ENCODE measurements around the gene TWIST1. TPM values are rescaled to one million over a fixed set of nuclear protein-coding genes. Genes with fewer than 3 reads are reported as not detected.

Gene TWIST1
- total RNA-seq, 1 donor = 113 TPM

GRCh38 chr7:19089797-19090196 is 27.6 kb downstream of the TWIST1 start:
- Histone ChIP-seq H3K4me1 (ENCODE audit: insufficient read depth, low read length) (no peaks in the 10 kb centered on the region), H3K9me3 (ENCODE audit: low read depth, low read length) (no peaks in the 10 kb centered on the region), H3K27me3 (ENCODE audit: insufficient read depth, low read length) (no peaks in the 10 kb centered on the region), H3K36me3 (ENCODE audit: insufficient read depth, low read length) (no peaks in the 10 kb centered on the region), H3K27ac (ENCODE audit: low read depth, low read length) (no peak overlapping the region), H2AFZ (ENCODE audit: low read length) (no peak overlapping the region), H3K4me2 (ENCODE audit: insufficient read depth, low read length) (no peak overlapping the region), H3K4me3 (ENCODE audit: insufficient read depth, low read length) (no peak overlapping the region), H4K20me1 (ENCODE audit: insufficient read depth, low read length) (peaks cover 3% of the 10 kb centered on the region), H3K79me2 (ENCODE audit: insufficient read depth, low read length) (no peaks in the 10 kb centered on the region)
- no peak for DNase-seq (ENCODE audit: insufficient read length, low spot score, missing footprints)
- no peak for TF ChIP-seq CTCF (IDR thresholded peaks at IDR 0.05; ENCODE audit: extremely low read depth, low read depth, low read length)

GRCh38 chr7:19089378-19089777 is 28.1 kb downstream of the TWIST1 start:
- Histone ChIP-seq H3K36me3 (ENCODE audit: insufficient read depth, low read length) (no peaks in the 10 kb centered on the region), H3K4me1 (ENCODE audit: insufficient read depth, low read length) (no peaks in the 10 kb centered on the region), H3K79me2 (ENCODE audit: insufficient read depth, low read length) (no peaks in the 10 kb centered on the region), H3K27ac (ENCODE audit: low read depth, low read length) (no peak overlapping the region), H2AFZ (ENCODE audit: low read length) (no peak overlapping the region), H3K4me3 (ENCODE audit: insufficient read depth, low read length) (no peak overlapping the region), H3K4me2 (ENCODE audit: insufficient read depth, low read length) (no peak overlapping the region), H3K9me3 (ENCODE audit: low read depth, low read length) (no peaks in the 10 kb centered on the region), H3K27me3 (ENCODE audit: insufficient read depth, low read length) (no peaks in the 10 kb centered on the region), H4K20me1 (ENCODE audit: insufficient read depth, low read length) (peaks cover 3% of the 10 kb centered on the region)
- no peak for DNase-seq (ENCODE audit: insufficient read length, low spot score, missing footprints)
- no peak for TF ChIP-seq CTCF (IDR thresholded peaks at IDR 0.05; ENCODE audit: extremely low read depth, low read depth, low read length)

GRCh38 chr7:19080093-19080492 is 37.3 kb downstream of the TWIST1 start:
- H3K4me2 ChIP-seq (ENCODE audit: insufficient read depth, low read length) = peak overlapping the region; percentile 12
- no peaks in the 10 kb centered on the region for H4K20me1 ChIP-seq (ENCODE audit: insufficient read depth, low read length)
- H3K36me3 ChIP-seq (ENCODE audit: insufficient read depth, low read length) = no peaks in the 10 kb centered on the region
- DNase-seq (ENCODE audit: insufficient read length, low spot score, missing footprints) = no peak
- no peak overlapping the region for H3K27ac ChIP-seq (ENCODE audit: low read depth, low read length)
- H3K4me1 ChIP-seq (ENCODE audit: insufficient read depth, low read length) = peaks cover 7% of the 10 kb centered on the region
- H2AFZ ChIP-seq (ENCODE audit: low read length) = no peak overlapping the region
- peaks cover 3% of the 10 kb centered on the region for H3K79me2 ChIP-seq (ENCODE audit: insufficient read depth, low read length)
- H3K4me3 ChIP-seq (ENCODE audit: insufficient read depth, low read length) = no peak overlapping the region
- H3K27me3 ChIP-seq (ENCODE audit: insufficient read depth, low read length) = no peaks in the 10 kb centered on the region
- TF ChIP-seq CTCF (IDR thresholded peaks at IDR 0.05; ENCODE audit: extremely low read depth, low read depth, low read length) = no peak
- H3K9me3 ChIP-seq (ENCODE audit: low read depth, low read length) = no peaks in the 10 kb centered on the region

GRCh38 chr7:19079066-19079465 is 38.4 kb downstream of the TWIST1 start:
- Histone ChIP-seq H3K27me3 (ENCODE audit: insufficient read depth, low read length) (no peaks in the 10 kb centered on the region), H3K79me2 (ENCODE audit: insufficient read depth, low read length) (peaks cover 3% of the 10 kb centered on the region), H3K4me1 (ENCODE audit: insufficient read depth, low read length) (peaks cover 7% of the 10 kb centered on the region), H3K9me3 (ENCODE audit: low read depth, low read length) (no peaks in the 10 kb centered on the region), H3K4me3 (ENCODE audit: insufficient read depth, low read length) (peak overlapping the region; percentile 3), H3K36me3 (ENCODE audit: insufficient read depth, low read length) (no peaks in the 10 kb centered on the region), H3K27ac (ENCODE audit: low read depth, low read length) (no peak overlapping the region), H4K20me1 (ENCODE audit: insufficient read depth, low read length) (no peaks in the 10 kb centered on the region), H3K4me2 (ENCODE audit: insufficient read depth, low read length) (peak overlapping the region; percentile 49), H2AFZ (ENCODE audit: low read length) (peak overlapping the region; percentile 13)
- no peak for TF ChIP-seq CTCF (IDR thresholded peaks at IDR 0.05; ENCODE audit: extremely low read depth, low read depth, low read length)
- no peak for DNase-seq (ENCODE audit: insufficient read length, low spot score, missing footprints)

All from osteoblast (primary cell).